GM19043 (cell line): ENCODE measurements around the gene KCNQ5.
"Not testable (repeated sequence)": the region's sequence is repeated elsewhere in the genome, so short reads cannot be mapped to it uniquely, and the experiment has no call there.

ENCODE experiments used
- ATAC-seq: cut with Tn5 transposase; IDR thresholded peaks from one replicate; pipeline ENCODE4 v1.9.1; 2021; ENCODE audit warnings: low read depth; ENCODE audit not compliant: unreplicated experiment

KCNQ5 gene

DNA sequence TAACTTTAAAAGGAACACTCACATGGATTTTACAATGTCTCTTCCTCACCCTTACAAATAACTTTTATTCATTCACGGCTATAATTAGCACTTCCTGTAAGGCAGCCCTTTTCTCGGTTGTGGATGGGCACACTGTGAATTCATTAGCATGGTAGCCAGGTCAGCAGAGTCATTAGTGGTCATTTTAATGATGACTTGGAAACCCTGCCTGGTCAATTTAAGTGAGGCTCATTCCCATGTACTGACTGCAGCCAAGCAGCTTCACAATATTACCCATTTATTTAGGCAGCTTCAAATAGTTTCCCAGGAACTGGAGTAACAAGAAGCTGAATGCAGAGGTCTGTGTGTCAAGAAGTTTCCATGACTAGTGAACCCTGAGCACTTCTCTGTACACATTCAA is 354.6 kb downstream of the KCNQ5 start:
- no peak for ATAC-seq

DNA sequence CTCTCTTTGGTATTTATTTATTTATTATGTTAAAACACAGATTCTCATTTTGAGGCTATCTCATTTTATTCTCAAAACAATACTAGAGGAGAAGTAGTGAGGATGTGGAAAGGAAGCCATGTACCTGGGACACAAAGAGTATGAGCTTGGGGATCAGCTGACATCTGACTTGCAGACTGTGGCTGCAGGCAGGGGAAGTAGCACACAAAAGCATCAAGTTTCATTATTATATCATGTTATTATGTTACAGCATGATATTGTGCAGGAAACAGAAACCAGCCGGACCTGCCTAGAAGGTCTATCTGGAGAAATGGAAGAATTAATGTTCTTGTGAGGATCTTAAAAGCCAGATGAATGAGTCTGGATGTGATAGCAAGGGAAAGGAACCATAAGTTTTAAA is 355.2 kb downstream of the KCNQ5 start:
- ATAC-seq, result peak; percentile 83

DNA sequence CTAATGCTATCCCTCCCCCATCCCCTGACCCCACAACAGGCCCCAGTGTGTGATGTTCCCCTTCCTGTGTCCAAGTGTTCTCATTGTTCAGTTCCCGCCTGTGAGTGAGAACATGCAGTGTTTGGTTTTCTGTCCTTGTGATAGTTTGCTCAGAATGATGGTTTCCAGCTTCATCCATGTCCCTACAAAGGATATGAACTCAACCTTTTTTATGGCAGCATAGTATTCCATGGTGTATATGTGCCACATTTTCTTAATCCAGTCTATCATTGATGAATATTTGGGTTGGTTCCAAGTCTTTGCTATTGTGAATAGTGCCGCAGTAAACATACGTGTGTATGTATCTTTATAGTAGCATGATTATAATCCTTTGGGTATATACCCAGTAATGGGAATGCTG is 356.9 kb downstream of the KCNQ5 start:
- not testable (repeated sequence) for ATAC-seq

DNA sequence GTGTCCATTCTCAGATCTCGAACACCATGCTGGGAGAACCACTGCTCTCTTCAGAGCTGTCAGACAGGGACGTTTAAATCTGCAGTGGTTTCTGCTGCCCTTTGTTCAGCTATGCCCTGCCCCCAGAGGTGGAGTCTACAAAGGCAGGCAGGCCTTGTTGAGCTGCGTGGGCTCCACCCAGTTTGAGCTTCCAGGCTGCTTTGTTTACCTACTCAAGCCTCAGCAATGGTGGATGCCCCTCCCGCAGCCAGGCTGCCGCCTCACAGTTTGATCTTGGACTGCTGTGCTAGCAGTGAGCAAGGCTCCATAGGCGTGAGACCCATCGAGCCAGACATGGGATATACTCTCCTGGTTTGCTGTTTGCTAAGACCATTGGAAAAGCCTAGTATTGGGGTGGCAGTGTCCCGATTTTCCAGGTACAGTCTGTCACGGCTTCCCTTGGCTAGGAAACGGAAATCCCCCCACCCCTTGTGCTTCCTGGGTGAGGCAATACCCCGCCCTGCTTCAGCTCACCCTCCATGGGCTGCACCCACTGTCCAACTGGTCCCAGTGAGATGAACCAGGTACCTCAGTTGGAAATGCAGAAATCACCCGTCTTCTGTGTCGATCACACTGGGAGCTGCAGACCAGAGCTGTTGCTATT is 362.4 kb downstream of the KCNQ5 start:
- not testable (repeated sequence) for ATAC-seq

DNA sequence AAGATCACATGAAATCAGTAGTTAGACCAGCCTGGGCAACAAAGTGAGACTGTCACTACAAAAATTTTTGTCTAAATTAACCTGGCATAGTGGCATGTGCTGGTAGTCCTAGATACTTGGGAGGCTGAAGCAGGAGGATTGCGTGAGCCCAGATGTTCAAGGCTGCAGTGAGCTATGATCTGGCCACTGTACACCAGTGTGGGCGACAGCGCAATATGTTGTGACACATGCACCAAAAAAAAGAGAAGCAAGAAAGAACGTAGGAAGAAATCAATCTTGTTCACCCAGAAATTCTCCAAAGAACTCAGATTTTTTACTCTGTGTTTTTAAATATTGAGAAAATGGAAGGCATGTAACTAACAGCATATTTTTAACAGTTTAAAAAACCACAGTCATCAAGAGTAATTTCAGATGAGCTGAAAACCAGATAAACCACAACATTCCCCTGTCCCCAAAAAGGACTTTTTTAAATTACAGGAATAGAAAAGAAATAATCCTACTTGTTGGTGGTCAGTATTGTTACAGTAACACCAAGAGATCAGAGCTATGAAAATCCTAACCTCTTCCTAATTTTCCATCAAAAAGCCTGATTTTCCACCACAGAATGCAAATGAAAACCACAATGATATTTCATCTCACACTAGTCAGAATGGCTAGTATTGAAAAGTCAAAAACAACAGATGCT is 363.3 kb downstream of the KCNQ5 start:
- ATAC-seq, result no peak

DNA sequence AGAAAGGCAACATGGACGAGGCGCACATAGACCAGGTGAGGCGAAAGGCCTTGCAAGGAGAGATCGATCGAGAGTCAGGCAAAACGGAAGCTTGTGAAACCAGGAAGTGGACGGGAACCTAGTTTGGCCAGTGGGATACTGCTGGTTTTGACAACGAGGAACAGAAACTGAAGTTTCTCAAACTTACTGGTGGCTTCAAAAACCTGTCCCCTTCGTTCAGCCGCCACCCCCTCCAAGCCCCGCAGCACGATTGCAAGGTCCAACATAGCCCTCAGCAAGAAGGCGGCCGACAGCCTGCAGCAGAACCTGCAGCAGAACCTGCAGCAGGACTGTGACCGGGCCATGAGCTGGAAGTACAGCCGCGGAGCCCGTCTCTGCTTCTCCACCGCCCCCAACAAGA is 365.4 kb downstream of the KCNQ5 start:
- no peak for ATAC-seq

DNA sequence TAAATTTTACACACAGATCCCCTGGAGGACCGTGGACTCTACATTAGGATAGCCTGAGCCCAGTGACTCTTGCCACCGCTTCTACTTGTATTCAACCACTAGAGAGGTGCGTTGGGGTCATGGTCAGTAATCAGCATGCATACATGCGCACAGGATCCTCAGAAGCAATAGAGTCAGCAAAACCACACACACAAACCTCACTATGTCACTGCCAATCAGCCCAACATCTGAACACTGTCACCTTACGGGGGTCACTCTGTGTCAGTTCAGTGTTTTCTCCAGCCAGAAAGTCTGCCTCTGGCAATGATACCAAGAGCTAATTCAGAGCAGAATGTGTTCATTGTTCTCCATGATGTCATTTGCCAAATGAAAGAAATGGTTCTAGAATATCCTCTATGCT is 378.1 kb downstream of the KCNQ5 start:
- ATAC-seq, result no peak

DNA sequence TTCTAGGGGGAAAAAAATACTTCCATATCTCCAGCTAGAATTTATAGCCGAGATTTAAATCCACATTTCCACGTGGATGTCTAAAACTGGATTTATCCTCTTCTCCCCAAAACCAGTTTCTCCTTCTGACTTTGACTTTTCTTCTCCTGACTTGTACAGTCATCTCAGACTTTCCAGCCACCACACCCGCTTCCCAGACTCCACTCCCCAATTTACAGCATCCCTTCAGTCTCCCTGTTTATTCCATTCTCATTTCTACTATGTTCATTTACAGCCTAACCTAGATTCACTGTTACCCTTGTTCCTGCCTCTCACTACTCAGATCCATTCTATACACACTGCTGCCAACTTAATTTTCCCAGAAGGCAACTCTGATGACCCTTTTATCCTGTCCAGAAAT is 378.6 kb downstream of the KCNQ5 start:
- no peak for ATAC-seq

DNA sequence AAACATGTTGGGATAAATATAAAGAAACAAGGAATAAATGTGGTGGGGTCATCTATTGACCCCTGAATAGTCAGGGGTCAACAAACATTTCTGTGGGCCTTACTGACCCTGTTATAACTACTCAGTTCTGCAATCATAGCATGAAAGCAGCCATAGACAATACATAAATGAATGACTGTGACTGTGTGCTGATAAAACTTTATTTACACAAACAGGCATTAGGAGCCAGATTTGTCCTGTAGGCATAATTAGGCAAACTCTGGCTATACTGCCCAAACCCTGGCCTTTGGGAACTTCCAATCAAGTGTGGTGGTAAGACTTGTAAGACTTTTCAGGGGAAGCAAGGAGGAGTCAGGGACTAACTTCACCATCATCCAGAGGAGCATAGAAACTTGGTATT is 380.7 kb downstream of the KCNQ5 start:
- ATAC-seq, result no peak

DNA sequence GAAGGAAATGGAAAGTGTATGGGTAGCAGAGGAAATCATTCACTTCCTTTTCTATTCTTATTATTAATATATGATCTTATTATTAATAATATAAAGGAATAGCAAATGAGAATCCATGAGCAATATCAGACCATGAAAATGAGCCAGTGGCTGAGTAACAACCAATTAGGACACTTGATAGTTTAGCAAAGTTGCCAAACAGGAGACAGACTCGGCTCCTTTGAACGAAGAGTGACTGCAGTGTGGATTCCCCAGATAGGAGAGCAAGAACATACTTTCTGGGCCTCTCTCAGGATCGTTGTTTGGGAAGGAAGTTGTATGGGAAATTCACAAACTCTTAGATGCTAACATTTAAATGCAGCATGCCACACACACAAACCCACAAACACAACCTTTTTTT is 381.4 kb downstream of the KCNQ5 start:
- no peak for ATAC-seq

DNA sequence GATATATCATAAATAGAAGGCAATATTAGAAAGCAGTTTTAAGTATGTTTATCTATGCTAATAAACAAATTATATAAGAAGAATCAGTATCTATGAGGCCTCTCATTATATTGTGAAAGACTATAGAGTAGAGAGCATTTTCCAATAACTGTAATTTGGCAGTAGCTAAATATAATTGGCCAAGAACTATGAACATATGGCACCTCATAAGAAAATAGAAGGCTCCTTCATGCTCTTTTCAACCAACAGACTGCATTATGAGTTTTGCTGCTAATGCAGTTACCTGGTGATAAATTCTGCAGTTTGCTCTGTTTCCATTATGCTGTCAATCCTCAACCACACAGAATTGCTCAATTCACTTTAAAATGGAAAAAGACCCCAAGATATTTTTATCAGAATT is 382.4 kb downstream of the KCNQ5 start:
- no peak for ATAC-seq

DNA sequence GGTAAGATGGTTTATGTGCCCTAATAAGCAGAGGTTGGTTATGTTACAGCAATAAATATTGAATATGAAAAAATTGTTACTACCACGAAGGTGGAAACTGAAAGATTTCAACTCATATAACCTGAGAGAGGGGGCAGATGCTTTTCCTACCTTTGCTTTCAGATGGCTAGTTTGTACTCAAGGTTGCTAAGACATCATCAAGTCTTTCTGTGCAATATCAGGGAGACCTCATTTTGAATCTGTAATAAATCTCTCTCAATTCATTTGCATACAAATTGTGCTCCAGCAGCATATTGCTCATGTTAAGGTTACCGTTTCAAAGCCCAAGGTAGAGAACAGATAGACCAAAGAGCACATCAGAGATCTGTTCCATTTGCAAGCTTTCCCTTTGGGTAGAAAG is 383.0 kb downstream of the KCNQ5 start:
- no peak for ATAC-seq

DNA sequence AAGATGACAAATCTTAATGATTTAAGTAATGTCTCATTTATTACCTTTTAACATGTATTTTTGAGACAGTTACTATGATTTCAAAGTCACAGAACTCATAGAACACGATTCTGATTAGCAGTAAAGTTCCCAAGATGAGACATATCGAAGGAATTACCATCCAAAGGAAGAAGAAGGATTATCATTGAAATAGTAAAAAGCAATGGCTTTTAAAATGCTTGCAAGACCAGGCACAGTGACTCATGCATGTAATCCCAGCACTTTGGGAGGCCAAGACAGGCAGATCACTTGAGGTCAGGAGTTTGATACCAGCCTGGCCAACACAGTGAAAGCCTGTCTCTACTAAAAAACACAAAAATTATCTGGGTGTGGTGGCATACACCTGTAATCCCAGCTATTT is 384.3 kb downstream of the KCNQ5 start:
- no peak for ATAC-seq

DNA sequence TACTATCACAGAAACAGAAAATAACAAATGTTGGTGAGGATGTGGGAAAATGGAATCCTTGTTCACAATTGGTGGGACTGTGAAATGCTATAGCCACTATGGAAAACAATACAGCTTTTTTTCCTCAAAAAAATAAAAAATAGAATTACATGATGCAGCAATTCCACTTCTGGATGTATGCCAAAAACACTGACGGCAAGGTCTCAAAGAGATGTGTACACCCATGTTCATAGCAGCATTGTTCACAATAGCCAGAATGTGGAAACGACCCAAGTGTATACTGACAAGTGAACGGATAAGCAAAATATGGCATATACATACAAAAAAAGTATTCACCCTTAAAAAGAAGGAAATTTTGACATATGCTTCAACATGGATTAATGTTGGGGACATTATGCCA is 390.1 kb downstream of the KCNQ5 start:
- ATAC-seq, result no peak

DNA sequence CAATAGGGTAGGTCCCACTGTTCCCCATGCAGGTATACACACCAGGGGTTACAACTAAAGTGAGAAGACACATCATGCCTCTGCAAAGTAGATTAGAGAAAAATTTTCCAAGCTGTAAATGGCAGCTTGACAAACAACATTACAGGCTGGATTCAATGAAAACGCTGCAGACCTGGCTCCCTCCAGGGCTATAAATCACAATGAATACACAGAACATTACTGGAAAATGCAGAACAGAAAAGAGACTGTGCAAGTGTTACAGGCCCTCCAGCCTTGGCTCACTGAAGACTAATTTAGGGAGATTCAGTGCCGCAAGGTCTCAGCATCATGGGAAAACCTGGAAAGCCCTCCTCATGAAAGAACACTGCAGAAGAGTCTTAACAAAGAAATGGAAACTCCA is 395.6 kb downstream of the KCNQ5 start:
- ATAC-seq, result no peak

DNA sequence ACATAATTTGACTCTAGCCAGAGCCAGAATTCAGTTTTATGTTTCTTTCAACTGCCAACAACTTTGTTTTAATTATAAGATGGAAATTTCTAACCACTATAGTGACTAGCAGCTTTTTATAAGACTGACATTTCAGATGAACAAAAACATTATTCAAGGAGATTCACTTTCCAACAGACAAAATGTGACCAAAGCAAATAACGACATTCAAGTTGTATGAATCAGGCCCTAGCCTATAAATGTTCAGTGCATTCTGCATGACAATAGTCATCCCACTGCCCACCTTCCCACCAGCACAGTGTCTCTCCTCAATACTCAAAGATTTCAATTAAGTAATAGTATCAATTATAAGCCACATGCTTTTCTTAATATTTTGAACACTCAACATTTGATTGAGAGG is 402.7 kb downstream of the KCNQ5 start:
- no peak for ATAC-seq

DNA sequence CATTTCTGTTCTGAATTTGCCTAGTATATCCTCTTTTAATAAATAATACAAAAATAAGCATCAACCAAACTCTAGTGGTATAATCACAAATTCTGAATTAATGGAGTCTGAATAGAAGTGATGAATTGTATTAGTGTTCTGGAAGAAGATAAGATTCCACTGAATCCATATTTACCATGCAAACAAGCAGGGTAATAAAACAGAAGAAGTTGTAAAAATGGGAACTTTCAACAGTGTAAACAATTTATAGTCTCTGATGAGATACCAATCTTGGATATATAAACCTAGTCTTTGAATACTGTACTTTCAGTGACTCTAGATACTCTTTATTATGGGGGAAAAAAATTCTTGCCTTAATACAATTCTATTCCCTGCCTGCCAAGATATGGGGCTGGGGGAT is 405.8 kb downstream of the KCNQ5 start:
- no peak for ATAC-seq

DNA sequence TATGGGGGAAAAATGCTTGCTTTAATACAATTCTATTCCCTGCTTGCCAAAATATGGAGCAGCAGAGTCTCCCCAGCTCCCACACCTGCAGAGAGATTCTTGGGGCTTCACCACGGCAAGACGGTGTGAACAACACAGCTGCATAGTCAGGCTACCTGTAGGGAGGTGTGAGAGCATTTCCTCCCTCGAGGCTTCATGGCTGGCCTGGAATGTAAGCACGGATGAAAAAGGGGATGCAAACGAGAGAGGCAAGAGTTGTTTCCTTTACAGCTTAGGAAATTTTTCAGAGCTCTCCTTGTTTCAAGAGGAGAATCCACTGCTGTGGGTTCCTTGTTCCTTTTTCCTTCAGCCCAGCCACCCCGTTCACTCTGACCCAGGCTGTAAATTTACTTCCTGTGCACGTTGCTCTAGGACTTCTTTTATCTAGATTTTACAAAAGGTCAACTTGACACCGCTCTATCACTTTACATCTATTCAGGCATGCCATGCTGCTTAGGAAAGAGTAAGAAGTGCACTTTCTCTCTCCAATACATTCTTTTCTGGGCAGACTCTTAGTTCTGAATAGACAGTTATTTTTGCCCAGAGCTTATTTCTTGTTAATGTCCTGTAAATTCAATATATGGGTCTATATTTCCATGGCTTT is 406.4 kb downstream of the KCNQ5 start:
- ATAC-seq, result no peak

DNA sequence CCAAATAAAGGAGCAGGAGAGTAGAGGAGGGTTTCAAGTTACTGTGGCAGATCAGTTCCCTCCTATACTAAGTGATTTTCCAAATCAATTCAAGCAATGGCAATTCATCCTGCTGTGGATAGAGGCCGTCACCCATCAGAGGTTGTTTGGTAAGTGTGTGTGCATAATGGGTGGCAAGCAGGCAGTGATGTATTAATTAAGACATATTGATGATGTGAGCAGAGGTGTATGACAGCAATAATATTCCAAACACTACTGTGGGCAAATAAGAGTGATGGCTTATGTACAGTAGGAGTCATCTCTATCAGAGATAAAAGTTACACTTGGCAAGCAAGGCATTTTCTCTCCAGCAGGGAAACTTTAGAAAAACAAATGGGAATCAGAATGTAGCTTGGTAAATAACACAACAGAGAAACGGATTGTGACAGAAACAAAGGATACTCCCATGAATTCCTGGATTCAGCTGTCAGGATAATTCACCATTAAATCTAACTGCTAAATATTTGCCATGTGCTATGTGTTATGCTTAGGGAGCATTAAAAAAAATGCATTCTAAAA is 407.1 kb downstream of the KCNQ5 start:
- no peak for ATAC-seq

DNA sequence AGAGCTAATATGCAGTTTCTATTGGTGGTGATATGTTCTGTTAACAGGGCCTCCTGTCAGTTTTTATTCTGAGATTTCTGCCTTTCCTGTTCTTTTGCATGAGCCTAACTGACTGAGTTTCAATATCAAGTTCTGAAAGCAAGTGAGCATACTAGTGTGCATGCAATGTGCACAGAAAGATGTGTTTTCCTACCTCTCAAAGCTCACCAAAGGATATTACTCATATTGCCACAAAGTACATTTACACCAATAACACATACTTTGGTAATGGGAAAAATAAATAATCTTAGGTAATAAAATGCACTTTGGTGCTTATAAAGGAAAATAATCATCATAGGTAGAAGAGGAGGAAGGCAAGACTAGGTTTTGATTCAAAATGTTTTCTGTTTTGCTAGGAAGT is 408.4 kb downstream of the KCNQ5 start:
- ATAC-seq, result peak; percentile 75

DNA sequence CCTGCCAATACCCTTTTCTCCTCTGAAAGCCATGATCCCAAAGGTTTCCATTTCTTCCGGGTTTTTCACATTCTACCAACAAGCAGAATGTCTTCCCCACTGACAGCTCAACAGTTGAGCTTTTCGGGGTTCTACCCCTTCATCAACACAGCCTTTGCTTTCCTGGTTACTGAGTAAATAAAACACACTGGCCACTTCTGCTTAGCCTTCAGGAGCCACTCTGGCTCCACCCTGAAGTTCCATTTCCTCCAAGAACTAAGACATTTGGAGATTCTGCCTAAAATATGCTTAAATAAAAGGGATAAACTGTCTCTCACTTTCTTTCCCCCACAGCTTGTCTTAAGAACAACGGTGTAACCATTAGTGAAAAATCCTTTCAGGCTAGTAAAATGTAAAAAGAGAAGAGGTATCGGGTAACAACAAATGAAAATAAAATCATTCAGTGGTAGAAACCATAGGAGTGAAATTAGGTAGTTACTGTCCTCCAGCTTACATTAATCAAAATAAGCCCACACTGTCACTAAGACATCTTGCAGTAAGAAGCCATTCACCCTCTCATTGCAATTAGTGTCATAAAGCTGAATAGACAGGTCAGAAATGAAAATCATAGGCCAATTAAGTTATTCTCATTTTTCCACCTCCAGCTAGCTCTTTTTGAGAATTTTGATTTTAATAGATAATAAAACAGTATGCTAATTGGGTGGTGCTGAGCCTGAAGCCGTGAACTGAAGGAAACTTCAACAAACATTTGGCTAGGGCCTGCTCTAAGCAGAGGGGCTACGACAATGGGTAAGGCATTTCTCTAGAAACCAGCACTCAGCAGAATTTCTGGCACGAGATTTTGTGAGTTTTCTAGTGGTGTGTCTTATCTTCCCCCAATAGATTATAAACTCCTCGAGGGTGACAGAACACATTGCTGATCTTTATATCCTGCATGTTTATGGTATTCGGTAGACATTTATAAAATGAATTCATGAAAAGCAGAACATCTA is 409.2 kb downstream of the KCNQ5 start:
- no peak for ATAC-seq
